ENCODE data around the gene ADAD2.

ADAD2 gene
- total RNA-seq = 0 reads per million in 2 donors

GRCh38 chr16:84190731-84191388 is at the start of gene ADAD2:
Gene ADAD2 (plus strand): TSS chr16:84191157. CDS start chr16:84191231, 74 bp downstream.
- DNase-seq = peak in 1 of 5 experiments; percentile 20

DNA sequence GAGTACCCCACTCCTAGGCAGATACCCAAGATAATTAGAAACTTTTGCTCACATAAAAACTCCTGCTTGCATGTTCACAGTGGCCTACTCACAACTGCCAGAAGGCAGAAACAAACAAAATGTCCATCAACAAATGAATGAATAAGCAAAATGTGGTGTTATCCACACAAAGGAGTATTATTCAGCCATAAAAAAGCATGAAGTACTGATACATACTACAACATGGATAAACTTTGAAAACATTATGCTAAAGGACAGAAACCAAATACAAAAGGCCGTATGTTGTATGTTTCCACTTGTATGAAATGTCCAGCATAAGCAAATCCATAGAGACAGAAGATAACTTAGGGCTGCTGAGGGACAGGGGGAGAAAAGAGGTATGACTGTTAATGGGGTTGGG is 47.9 kb upstream of the ADAD2 start:
- DNase-seq = no peak

- peak in 1 of 5 experiments; percentile 52 for DNase-seq
Observed at GRCh38 chr16:84143784-84144199, 47.2 kb upstream of the ADAD2 start.

DNA sequence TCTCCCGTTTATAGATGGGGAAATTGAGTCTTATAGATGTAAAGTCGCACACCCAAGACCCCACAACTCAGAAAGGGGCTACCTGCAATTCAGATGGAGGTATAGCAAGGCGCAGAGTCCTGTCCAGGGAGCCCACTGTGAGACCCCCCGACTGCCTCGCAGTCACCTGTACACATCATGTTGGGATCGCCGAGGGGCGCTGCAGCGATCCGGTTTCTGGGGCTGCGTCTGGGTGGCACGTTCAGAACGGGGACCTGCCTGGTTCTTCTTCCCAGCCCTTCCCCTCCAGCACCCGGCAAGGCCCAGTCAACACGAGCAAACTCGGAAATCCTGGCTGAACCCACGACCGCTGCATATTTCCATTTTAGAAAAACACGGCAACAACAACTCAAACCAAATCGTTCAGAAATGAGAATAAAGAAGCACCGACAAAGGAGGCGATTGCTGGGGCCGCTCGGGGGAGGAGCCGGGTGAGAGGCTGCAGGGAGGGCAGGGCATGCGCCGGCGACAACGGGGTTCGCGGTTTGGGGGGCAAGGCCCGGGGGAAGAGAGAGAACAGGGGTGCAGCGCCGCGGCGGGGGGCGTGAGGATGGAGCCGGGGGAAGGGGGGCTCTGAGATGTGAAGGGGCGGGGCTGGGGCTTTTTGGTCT is 46.6 kb upstream of the ADAD2 start:
- DNase-seq = peak; percentile 16 to 52 (median 28)

- peak; percentile 90 to 96 (median 90) for DNase-seq
Observed at GRCh38 chr16:84144859-84145639, 45.9 kb upstream of the ADAD2 start, which contains the start of the genes DNAAF1 and HSDL1. Gene DNAAF1 (plus strand): TSS chr16:84145308. CDS start chr16:84145441, 133 bp downstream. Gene HSDL1 (minus strand): TSS chr16:84145177. CDS start chr16:84131321, 13,856 bp downstream.

GRCh38 chr16:84150926-84151325 is 40.0 kb upstream of the ADAD2 start:
- DNase-seq = no peak

- no peak for DNase-seq
Observed at GRCh38 chr16:84153660-84154214, 37.2 kb upstream of the ADAD2 start.

DNA sequence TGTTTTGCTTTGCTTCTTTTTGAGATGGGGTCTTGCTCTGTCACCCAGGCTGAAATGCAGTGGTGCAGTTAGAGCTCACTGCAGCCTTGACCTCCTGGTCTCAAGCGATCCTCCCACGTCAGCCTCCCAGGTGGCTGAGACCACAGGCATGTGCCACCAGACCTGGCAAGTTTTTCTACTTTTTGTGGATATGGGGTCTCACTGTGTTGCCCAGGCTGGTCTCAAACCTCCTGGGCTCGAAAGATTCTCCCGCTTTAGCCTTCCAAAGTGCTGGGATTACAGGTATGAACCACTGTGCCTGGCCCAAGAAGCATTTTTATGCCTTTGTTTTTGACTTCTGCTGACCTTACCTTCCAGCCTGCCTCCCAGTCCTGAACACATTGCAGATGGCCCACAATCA is 35.7 kb upstream of the ADAD2 start:
- DNase-seq = no peak

DNA sequence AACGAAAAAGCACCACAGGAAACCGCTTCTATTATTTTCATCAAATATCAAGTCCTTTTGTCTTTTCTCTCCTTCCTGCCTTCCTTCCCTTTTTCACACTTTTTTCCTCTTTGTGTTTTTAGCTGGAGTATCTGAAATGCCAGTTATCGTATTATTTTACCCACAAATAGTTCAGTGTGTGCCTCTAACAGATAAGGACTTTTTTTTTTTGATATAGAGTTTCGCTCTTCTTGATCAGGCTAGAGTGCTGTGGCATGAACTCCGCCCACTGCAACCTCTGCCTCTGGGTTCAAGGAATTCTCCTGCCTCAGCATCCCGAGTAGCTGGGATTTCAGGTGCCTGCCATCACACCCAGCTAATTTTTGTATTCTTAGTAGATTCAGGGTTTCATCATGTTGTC is 35.2 kb upstream of the ADAD2 start:
- no peak for DNase-seq

DNA sequence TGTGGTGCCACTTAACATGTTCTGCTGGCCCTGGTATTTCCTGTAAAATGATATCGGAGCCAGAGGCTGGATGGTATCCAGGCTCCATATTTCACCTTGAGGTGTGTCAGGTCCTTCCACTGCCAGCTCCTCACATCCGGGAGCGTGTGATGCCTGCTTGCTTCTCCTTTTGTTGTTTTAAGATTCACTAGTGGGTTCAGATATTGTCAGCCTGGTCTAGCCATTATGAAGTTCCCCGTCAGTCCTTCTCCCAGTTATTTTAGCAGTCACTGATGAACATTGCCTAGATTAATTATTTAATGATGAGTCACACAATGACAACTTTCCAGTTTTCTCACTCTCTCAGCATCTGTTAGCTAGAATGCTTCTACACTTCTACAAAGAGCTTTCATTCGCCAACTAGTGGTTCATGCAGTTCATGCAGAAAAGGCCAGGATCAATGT is 34.6 kb upstream of the ADAD2 start:
- no peak for DNase-seq

DNA sequence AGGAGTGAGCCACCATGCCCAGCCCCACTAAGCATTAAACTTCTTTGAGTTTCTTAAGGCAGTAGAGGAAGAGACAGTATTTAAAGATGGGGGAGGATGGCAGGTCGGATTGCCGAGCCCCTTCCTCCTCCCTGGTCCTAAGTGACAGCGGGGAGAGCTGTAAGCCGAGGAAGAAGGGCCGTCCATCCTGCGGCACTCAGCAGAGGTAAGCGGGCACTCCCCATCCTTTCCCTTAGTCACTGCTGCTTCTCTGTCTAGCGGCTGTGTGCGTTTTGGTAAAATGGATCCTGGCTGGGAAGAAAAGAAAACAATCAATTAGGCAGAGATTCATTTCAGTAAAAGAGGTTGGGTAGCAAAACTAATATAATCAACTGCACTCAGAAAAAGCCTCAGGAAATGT is 31.9 kb upstream of the ADAD2 start:
- DNase-seq = no peak

DNA sequence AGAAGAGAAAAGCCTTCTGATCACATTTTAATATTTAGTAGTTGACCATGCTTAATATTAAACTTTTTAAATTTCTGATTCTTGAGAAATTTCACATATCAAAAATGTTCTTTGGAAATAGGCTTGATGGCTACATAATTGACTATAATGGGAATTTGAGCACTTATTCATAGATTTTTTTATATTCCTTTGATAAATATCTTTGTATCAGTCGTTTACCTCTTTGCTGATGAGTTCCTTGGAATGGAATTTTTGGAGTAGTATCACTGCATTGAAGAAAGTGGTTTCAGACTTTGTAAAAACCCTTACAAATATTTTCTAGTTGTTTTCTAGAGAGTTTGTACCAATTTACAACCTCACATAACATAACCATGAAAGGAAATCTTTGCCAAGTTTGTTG is 31.2 kb upstream of the ADAD2 start:
- DNase-seq = no peak

DNA sequence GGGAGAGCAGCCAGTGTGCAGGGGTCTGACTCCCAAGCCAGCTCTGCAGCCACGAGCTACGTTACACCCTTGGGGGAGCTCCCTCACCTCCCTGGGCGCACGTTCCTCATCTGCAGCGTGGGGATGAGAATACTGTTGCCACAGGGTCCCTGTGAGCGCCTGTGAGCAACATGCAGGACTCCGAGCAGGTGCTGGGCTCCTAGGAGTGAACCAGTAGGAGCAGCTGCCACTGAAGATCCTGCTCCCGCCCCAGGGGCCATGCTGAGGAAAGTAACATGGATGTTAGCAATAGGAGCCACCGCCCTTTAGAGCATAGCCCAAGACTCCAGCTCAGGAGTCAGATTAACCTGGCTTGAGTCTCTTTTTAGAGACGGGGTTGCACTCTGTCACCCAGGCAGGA is 29.9 kb upstream of the ADAD2 start:
- no peak for DNase-seq

GRCh38 chr16:84161801-84162200 is 29.2 kb upstream of the ADAD2 start:
- DNase-seq = no peak

- DNase-seq = no peak
Observed at GRCh38 chr16:84165746-84166145, 25.2 kb upstream of the ADAD2 start.

GRCh38 chr16:84166796-84167695 is 23.9 kb upstream of the ADAD2 start:
- DNase-seq = peak in 1 of 5 experiments; percentile 81

- DNase-seq = no peak
Observed at GRCh38 chr16:84169765-84170310, 21.1 kb upstream of the ADAD2 start.

DNA sequence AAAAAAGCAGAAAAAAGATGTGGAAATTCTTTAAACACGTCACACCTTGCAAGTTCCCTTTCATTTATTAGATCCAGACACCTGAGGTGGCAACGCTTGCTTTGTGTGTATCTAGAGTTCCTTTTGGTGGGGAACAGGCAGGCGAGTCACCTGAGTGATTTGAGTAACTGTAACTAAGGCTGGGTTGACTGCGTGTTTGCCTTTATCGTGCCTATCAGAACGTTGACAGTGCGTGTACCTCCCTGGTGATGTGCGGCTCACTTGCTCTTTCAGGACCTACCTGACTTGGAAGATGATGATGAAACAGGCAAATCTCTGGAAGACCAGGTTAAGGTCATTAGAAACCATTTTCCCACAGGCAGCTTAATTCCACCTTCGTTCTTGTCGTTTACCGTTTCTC is 16.6 kb upstream of the ADAD2 start:
- DNase-seq = no peak

GRCh38 chr16:84175350-84176081 is 15.4 kb upstream of the ADAD2 start:
- DNase-seq = peak in 3 of 5 experiments; percentile 31 to 48 (median 39)

- no peak for DNase-seq
Observed at GRCh38 chr16:84176192-84177053, 14.5 kb upstream of the ADAD2 start.

Data from T-helper 2 cell (primary cell).